Duodenal mucosa (tissue), 2 donors: ENCODE results near the gene ASTL.

ENCODE experiments used
- H3K27ac ChIP-seq: one replicate; pipeline ENCODE4 v1.7.0; 2013; ENCODE audit warnings: low read depth, low read length
- H3K27me3 ChIP-seq, 2 donors: one replicate each; pipeline ENCODE4 v1.7.0; 2013; ENCODE audit warnings: low read length in 2 of 2, control low read depth in 1 of 2; ENCODE audit not compliant: insufficient read depth in 2 of 2, control insufficient read depth in 1 of 2
- H3K36me3 ChIP-seq, 2 donors: one replicate each; pipeline ENCODE4 v1.7.0; 2013; ENCODE audit warnings: low read length in 2 of 2, control low read depth in 1 of 2; ENCODE audit not compliant: insufficient read depth in 2 of 2, control insufficient read depth in 1 of 2
- H3K4me1 ChIP-seq, 2 donors: one replicate each; pipeline ENCODE4 v1.7.0; 2013; ENCODE audit warnings: low read length in 2 of 2, control low read depth in 1 of 2; ENCODE audit not compliant: insufficient read depth in 2 of 2, control insufficient read depth in 1 of 2
- H3K4me3 ChIP-seq, 2 donors: one replicate each; pipeline ENCODE4 v1.7.0; 2013; ENCODE audit warnings: low read length in 2 of 2, low read depth in 1 of 2
- H3K9ac ChIP-seq, 2 donors: one replicate each; pipeline ENCODE4 v1.7.0; 2013; ENCODE audit warnings: low read length in 2 of 2, low read depth in 1 of 2
- H3K9me3 ChIP-seq, 2 donors: one replicate each; pipeline ENCODE4 v1.7.0; 2013; ENCODE audit warnings: low read length in 2 of 2, control low read depth in 1 of 2; ENCODE audit not compliant: control insufficient read depth in 1 of 2

The ASTL gene

DNA sequence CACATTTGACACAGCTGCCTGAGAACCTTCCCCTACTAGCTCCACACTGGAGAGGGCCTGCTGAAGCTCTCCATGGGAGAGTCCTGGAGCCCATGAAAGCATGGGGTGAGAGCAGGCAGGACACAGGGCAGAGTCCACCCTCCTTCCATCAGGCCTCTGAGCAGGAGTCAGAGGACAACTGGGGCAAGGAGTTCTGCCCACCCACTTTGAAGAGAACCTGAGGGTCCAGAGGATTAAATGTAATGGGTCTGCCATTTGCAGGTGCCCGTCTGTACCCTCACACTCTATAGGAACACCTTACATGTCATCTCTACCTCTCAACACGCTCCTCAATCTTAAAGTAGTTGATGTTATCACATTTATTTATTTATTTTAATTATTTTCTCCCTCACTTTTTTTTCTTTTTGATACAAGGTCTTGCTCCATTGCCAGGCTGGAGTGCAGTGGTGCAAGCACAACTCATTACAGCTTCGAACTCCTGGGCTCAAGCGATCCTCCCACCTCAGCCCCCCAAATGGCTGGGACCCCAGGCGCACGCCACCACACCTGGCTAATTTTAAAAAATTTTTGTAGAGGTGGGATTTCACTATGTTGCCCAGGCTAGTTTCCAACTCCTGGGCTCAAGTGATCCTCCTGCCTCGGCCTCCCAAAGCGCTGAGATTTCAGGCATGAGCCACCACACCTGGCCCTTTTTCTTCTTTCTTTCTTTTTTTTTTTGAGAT is 32.1 kb downstream of the ASTL start:
- peaks cover 8 to 11% of the 10 kb centered on the region in 2 donors for H3K9me3 ChIP-seq
- H3K36me3 ChIP-seq, result no peaks in the 10 kb centered on the region
- no peaks in the 10 kb centered on the region for H3K27me3 ChIP-seq
- H3K27ac ChIP-seq, result no peak overlapping the region
- peaks cover 0 to 3% of the 10 kb centered on the region in 2 donors for H3K4me1 ChIP-seq
- no peak overlapping the region for H3K4me3 ChIP-seq
- H3K9ac ChIP-seq, result no peak overlapping the region

DNA sequence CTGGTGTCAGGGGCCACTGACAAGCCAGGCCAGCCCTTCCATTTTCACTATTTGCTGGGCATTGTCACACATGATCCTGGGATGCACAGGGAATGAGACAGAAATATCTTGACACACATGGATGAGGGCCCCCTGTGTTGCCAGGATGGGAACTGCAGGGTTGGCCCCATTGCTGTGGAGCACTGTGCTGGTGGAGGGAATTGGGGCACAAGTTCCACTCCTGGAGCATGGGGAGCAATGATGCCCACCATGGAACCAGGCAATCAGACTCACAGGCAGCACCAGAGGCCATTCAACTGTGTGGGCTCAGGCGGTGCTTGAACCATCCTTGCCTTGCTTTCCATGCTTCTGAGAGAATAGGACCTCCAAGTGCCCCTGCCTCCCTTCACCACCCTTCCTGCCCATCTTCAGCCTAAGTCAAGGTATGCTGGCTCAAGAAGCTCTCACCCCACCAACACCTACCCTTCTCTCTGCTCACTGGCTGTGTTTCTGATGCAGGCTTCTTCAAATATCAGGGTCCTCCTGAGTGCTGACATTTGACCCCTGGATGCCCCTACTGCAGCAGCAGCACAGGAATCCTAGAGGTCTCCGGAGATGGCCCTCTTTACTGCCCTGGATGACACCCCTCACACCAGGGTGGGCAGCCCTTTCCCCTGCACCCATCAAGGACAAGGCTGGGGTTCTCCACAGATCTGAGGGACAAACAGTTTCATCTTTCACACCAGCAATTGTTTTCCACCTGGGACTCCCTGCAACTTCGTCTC is 33.0 kb downstream of the ASTL start:
- no peak overlapping the region for H3K9ac ChIP-seq
- H3K36me3 ChIP-seq, result no peaks in the 10 kb centered on the region
- peaks cover 0 to 3% of the 10 kb centered on the region in 2 donors for H3K4me1 ChIP-seq
- peaks cover 8 to 11% of the 10 kb centered on the region in 2 donors for H3K9me3 ChIP-seq
- no peaks in the 10 kb centered on the region for H3K27me3 ChIP-seq
- no peak overlapping the region for H3K27ac ChIP-seq
- H3K4me3 ChIP-seq, result no peak overlapping the region

DNA sequence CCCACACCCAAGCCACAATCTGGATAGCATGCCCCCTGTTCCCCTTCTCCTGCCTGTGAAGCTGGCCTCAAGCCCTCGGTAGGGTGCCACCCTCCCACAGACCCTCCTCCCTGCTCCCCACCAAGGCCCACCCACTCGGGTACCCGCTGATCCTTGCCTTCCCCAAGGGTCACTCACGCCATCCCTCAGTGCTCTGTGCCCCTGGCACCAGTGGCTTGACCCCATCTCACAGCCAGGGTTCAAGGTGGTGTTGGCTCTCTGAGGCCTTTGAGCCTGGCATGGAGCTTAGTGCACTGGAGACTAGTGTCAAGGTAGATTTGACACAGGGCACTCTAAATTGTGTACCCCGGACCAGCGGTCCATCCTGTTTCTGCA is 33.8 kb downstream of the ASTL start:
- Histone ChIP-seq H3K36me3 (no peaks in the 10 kb centered on the region), H3K4me3 (no peak overlapping the region), H3K27me3 (no peaks in the 10 kb centered on the region), H3K9ac (no peak overlapping the region), H3K4me1 (peaks cover 0 to 3% of the 10 kb centered on the region in 2 donors), H3K9me3 (peaks cover 8 to 11% of the 10 kb centered on the region in 2 donors), H3K27ac (no peak overlapping the region)

- Histone ChIP-seq H3K4me3 (no peak overlapping the region), H3K9ac (no peak overlapping the region), H3K4me1 (peaks cover 0 to 3% of the 10 kb centered on the region in 2 donors), H3K36me3 (no peaks in the 10 kb centered on the region), H3K27me3 (no peaks in the 10 kb centered on the region), H3K27ac (no peak overlapping the region), H3K9me3 (peaks cover 8 to 11% of the 10 kb centered on the region in 2 donors)
These were observed 34.4 kb downstream of the ASTL start for GRCh38 chr2:96103761-96104486.

GRCh38 chr2:96103187-96103601 is 35.1 kb downstream of the ASTL start:
- H3K27ac ChIP-seq, result no peak overlapping the region
- no peaks in the 10 kb centered on the region for H3K27me3 ChIP-seq
- no peaks in the 10 kb centered on the region for H3K36me3 ChIP-seq
- peaks cover 0 to 2% of the 10 kb centered on the region in 2 donors for H3K4me1 ChIP-seq
- peaks cover 8 to 11% of the 10 kb centered on the region in 2 donors for H3K9me3 ChIP-seq
- no peak overlapping the region for H3K9ac ChIP-seq
- no peak overlapping the region for H3K4me3 ChIP-seq

- Histone ChIP-seq H3K4me3 (no peak overlapping the region), H3K36me3 (no peaks in the 10 kb centered on the region), H3K9me3 (peaks cover 8 to 11% of the 10 kb centered on the region in 2 donors), H3K27ac (no peak overlapping the region), H3K27me3 (no peaks in the 10 kb centered on the region), H3K4me1 (no peaks in the 10 kb centered on the region), H3K9ac (no peak overlapping the region)
These were observed 35.6 kb downstream of the ASTL start for GRCh38 chr2:96102596-96103186.

DNA sequence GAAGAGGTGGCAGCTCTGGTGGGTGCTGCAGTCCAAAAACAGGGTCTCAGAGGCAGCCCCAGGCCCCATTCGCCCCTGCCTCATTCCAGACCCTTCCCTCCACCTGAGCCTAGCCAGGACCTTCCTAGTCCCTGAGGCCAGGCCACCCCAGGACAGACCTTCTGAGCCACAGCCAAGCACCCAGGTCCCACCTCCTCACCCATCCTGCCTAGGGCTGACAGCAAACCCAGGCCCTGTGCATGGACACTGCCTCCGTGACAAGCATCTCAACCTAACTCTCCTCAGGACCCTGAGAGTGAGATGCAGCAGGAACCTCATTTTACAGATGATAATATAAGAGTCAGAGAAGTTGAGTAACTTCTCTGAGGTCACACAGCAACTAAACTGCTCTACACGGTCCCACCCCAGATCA is 37.4 kb downstream of the ASTL start:
- H3K27me3 ChIP-seq, result no peaks in the 10 kb centered on the region
- peaks cover 8 to 10% of the 10 kb centered on the region in 2 donors for H3K9me3 ChIP-seq
- no peaks in the 10 kb centered on the region for H3K4me1 ChIP-seq
- H3K4me3 ChIP-seq, result no peak overlapping the region
- no peak overlapping the region for H3K9ac ChIP-seq
- no peak overlapping the region for H3K27ac ChIP-seq
- no peaks in the 10 kb centered on the region for H3K36me3 ChIP-seq

DNA sequence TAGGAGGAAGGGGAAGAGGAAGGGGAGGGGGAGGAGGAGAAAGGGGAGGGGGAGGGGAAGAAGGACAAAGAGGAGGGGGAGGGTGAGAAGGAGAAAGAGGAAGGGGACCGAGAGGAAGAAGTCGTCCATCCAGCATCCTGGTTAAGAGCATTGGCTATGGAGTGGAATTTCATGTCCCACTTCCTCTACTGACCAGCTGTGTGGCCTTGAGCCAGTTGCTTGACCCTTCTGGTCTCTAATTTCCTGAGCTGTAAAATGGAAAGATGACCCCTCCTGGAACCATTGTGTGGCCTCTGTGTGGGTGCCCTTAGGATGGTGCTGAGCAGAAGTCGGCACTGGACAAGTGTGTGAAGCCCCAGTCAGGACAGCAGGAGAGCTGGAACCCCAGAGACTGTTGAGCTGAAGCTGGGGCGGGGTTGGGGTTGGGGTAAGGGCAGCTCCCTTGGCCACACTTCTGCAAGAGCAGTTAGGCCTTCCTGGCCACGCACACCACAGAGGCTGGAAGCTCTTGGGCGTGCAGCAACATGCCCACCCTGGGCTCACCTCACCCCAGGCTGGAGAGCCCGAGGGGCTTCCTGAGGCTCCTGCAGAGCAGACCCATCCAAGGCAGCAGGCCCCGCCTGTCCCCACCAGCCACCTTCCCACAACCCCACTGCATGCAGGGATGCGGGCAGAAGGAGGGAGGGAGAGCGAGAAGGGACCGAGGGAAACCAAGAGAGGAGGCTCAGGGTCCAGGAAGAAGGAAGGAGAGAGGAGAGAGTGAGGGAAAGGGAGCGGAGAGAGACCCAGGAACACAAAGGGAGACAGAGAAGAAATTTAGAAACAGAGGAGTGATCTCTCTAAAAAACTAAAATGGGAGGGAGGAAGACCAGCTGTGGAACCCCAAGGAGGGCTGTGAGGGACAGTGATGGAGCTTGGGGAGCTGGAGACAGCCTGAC is 38.2 kb downstream of the ASTL start:
- no peaks in the 10 kb centered on the region for H3K36me3 ChIP-seq
- no peak overlapping the region for H3K27ac ChIP-seq
- no peaks in the 10 kb centered on the region for H3K27me3 ChIP-seq
- H3K4me1 ChIP-seq, result no peaks in the 10 kb centered on the region
- H3K4me3 ChIP-seq, result no peak overlapping the region
- peaks cover 2% of the 10 kb centered on the region in 2 donors for H3K9me3 ChIP-seq
- no peak overlapping the region for H3K9ac ChIP-seq

DNA sequence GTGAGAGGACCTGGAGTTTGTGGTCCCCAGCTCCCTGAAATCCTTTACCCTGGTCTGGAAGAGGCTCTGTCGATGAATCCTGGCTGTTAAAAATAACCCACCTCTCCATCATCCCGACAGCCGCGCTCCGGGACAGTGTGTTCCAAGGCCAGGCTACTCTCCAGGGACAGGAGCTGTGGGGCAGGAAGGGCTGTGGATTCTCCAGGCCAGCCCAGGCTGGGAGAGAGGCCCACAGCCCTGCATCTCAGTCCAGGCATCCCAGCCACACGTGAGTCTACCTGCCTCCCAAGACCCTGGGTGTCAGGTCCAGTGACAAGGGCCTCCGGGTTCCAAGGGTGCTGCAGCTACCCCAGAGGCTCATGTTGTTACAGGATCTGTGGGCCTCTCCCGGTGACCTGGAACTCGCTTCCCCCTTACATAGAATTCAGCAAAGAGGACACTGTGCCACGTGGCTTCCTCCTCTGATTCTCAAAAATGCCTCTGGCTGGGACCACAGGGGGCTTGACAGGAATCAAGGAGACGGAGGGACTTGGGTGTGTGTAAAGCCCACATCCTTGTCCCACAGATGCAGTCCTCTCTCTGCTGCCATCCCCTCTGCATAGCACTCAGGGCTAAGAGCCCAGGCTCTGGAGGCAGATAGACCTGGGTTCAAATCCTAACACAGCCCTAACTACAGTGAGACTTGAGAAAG is 39.3 kb downstream of the ASTL start:
- Histone ChIP-seq H3K9me3 (no peaks in the 10 kb centered on the region), H3K9ac (no peak overlapping the region), H3K27ac (no peak overlapping the region), H3K4me1 (no peaks in the 10 kb centered on the region), H3K4me3 (no peak overlapping the region), H3K27me3 (no peaks in the 10 kb centered on the region), H3K36me3 (no peaks in the 10 kb centered on the region)
